NK-92 (cell line): ENCODE data around the gene TMC6.

ENCODE experiments used
- DNase-seq: peaks from one replicate; lab custom pipeline; 2025; ENCODE audit not compliant: unreplicated experiment; lab: John Stamatoyannopoulos, UW

Gene TMC6

DNA sequence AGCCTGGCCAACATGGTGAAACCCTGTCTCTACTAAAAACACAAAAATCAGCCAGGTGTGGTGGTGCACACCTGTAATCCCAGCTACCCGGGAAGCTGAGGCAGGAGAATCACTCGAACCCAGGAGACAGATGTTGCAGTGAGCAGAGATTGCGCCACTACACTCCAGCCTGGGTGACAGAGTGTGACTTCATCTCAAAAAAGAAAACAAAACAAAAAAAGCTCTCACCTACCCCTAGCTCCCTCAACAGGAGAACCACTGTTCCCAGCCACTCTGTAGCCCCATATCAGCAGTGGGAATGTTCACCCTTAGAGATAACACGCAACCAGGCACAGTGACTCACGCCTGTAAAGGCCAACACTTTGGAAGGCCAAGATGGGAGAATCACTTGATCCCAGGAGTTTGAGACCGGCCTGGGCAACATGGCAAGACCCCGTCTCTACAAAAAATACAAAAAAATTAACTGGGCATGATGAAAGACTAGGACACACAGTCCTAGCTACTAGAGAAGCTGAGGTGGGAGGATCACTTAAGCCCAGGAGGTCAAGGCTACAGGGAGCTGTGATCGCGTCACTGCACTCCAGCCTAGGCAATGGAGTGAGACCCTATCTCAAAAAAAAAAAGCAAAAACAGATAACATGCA, 7.4 kb upstream of the TMC6 start:
- no peak for DNase-seq

DNA sequence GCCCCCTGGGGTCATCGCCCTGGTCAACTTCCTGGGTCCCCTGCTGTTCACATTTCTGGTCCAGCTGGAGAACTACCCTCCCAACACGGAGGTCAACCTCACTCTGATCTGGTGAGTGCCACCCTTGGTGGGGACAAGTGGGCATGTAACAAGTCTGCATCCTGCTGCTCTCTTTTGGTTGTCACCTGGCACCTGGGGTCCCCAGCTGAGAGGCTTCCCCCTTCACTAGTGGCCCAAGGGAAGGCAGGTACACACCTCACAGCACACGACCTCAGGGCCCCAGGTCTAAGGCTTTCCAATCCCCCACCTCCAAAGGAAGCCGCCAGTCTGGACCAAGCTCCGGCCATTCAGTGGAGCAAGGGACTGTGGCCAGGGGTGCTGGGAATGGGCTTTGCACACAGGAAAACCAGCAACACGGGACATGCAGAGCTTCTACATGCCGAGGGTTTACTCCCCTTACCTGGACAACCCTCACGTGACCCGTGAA, 6.4 kb upstream of the TMC6 start:
- DNase-seq: no peak

DNA sequence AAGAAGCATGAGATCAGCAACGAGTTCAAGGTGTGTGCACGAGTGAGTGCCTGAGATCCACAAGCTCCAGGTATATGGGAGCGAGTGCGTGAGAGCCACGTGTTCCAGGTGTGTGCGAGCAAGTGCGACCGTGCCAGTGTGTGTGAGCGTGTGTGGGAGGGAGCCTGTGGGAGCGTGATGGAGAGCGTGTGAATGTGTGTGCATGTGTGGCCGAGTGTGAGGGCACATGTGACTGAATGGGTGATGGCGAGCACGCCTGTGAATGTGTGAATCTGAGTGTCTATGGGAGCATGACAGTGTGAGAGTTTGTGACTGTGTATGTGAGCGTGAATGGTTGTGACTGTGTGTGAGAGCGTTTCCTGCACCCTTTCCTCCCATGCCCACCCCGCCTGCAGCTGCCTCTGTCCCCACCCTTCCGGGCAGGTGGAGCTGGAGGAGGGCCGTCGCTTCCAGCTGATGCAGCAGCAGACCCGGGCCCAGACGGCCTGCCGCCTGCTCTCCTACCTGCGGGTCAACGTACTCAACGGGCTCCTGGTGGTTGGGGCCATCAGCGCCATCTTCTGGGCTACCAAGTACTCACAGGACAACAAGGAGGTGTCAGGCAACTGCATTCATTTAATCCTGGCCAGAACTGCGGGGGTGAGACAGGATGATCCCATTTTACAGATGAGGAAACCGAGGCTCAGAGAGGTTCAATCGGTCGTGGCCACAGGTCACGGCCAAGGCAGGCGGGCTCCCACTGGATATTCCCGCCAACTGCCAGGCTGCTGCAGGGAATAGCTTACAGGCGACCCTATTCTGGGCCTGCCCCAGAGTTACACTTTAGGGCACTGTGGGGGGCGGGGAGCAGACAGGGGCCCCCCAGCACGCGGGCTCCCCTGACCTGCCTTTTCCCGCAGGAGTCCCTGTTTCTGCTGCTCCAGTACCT, 5.7 kb upstream of the TMC6 start:
- no peak for DNase-seq

DNA sequence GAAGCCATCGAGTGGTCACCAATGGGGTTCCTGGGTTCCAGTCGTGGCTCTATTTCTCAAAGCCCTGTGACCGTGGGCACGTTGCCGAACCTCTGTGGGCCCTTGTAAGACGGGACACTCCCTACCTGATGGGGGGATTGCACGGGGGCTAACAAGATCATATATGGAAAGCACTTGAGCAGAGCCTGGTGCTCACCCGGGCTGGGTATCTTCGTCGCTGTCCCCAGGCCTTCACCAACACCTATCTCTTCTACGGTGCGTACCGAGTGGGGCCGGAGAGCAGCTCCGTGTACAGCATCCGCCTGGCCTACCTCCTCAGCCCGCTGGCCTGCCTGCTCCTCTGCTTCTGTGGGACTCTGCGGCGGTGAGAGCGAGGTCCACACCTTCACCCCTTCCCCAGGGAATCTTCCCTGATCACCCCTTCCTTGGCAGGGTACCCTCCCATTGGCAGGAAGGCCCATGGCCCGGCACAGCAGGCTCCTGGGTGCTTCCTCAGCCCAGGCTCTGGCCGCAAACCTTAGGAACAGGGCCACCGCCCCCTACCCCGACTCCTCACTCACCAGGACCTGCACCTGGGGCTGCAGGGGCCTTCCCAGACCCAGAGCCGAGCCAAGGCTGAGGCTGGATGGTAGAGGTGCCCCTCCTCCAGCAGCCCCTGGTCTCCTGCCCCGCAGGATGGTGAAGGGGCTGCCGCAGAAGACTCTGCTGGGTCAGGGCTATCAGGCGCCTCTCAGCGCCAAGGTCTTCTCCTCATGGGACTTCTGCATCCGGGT, 4.8 kb upstream of the TMC6 start:
- DNase-seq: no peak

DNA sequence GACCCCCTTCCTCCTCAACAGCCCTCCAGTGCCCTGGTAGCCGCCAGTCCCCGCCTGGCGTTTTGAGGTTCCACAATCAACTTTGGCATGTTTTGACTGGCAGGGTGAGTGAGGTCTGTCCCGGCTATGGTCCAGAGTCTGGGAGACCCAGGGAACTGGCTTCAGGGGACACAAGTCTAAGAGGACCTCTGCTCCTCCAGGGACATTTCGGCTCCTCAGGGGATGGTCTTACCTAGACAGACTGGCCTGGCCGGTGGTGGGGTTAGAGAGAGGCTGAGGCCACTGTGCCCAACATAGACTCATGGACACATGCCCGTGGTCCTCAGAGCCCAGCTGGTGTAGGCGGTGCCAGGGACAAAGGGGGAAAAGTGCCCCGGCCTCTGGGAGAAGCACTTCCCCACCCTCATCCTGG, 4.2 kb upstream of the TMC6 start:
- no peak for DNase-seq

DNA sequence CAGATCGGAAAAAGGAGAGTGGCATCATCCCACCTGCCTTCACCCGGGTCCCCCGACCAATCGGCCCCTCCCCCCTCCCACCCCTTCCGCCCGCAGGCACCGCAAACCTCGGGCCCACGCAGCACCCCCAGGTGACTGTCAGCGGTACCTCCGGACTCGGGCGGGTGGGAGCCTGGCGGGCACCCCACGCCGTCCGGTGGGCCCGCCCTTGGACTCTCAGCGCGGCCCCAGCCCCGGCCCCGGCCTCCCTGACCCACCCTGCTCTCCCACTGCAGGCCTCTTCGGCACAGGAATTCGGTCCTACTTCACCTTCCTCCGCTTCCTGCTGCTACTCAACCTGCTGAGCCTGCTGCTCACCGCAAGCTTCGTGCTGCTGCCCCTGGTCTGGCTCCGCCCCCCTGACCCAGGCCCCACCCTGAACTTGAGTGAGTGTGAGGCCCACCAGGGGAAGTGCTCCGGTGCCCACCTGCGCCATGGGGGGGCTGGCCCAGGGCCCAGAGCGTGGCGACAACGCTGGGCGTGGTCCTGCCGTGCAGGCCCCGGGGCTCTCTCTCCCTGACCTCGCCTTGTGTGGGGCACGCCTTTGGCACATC, 3.6 kb upstream of the TMC6 start:
- no peak for DNase-seq

DNA sequence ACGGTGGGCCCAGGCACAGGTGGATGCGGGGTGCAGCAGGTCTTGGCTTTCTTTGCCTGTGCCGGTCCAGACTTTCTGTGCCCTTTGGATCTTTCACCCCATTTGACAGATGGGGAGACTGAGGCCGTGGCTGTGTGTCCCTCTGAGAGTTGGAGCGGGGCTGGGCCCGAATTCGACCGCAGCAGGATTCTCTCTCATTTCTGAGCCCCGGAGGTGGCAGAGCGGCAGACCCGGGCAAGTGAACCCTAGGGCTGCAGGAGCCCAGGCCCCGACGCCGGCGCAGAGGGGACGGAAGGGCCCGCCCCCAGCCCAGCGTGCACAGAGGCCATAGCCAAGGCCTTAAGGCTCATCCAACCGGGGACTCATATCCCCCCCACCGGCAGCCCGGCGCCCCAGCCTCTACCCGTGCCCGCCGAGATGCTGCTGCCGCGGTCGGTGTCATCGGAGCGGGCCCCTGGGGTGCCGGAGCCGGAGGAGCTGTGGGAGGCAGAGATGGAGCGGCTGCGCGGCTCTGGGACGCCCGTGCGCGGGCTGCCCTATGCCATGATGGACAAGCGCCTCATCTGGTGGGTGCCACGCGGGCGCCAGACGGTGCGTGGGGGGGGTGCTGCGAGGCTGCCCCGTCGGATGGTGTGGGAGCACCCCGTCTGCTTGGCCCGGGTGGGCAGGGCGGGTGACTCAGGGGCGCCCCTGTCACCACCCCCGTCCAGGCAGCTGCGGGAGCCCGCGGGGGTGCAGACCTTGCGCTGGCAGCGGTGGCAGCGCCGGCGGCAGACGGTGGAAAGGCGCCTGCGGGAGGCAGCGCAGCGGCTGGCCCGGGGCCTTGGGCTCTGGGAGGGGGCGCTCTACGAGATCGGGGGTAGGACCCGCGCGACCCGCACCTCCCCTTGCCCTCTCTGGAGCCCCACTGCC, 2.9 kb upstream of the TMC6 start:
- DNase-seq: no peak

DNA sequence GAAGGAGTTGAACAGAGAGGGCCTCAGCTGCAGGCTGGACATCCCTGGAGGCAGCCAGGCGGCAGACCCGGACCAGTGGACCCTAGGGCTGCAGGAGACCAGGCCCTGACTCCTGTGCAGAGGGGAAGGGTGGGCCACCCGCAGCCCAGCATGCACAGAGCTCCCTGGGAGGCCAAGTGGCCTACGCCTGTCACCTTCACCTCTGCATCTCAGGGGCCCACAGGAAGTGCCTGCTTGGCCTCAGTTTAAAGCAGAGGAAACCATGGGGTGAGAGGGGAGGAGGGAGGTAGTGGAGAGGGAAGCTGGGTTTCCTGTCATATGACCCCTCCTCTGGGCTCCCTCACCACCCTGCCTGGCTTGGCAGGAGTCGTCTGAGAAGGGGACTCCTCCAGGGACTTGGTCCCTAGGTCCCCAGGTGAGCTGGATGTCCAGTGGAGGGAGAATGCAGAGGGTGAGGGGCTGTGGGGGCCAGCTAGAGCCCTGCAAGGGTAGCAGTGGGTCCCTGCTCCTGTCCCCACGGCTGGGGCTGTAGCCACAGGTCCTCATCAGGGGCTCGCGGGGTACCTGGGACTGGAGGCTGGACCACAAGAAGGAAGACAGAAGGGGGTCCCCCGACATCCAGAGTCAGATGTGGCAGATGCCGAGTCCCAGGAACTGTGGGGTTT, 2.0 kb upstream of the TMC6 start, which contains the start of gene TMC8:
TSS of gene TMC8 (plus strand) at position 335 of the 665 bp plus-strand sequence. CDS start 818 bp downstream, outside the sequence.
- DNase-seq: no peak

DNA sequence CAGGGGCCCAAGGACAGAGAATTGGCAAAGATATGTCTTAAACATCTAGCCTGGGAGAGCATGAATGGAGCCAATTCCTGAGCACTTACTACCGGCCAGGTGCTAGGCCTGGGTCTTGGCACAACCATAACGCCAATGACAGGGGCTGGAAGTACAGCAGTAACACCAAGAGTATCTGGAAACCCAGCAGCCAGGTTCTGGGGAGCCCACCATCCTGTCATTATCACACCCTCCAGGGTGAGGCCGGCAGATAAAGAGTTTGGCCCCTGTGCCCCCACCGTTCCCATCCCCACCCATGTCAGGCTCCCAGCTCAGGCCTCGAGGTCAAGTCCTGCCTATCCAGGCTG, 1.5 kb upstream of the TMC6 start:
- DNase-seq: no peak

DNA sequence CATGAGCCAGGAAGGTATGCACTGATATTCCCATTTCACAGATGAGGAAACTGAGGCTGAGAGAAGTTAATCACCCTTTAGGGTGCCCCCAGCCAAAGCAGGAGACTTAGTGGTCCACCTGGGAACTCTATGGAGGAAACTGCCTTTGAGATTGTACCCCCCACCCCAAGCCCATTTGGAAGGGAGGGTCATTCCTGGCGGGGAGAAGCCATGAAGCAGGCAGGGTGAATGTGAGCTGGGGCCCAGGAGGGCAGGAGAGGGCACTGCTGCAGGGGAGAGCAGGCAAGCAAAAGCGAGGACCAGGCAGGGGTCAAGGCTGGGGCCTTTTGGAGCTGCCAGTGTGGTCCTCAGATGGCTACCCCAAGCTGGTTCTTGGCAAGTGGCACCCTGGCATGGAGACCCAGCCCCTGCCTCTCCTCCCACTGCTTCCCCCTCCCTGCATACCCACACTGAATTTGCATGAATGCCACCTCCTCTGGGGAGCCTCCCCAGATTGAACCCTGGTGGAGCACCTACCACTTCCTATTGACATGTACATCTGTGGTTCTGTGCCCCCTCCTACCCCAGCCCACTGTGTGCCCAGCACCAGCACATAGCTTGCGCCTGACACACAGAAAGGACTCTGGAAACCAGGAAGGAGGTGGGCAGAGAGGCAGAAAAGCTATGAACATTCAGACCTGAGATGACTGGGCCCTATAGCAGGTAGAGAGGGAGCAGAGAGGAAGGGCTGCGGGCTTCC, 965 bp upstream of the TMC6 start:
- no peak for DNase-seq

DNA sequence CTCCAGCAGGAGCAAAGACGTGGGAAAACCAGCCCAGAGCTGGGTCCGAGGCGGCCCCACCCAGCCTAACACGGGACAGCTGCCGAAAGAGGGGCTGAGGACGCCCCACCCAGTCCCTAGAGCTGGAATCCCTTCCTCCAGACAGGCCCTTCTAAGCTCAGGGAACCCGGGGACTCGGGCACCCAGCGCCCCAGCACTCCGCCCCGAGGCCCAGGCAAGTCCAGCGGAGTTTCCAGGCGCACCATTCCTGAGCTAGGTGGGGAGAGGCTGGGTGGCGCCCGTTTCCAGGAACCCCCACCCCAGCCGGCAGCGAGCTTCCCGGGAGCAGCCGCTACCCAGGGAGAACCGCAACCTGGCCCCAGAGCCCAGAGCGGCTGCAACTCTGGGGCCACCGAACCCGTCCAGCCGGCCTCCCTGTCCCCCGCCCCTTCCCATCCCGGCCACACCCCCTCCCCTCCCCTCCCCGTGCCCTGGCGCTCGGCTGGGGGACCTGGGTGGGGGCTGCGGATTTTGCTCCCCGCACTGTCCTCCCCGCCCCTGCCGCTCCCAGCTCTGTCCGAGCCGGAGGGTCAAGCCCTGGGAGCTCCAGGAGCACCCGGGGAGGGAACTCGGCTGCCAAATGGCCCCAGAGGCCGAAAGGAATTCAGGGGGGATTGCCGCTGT, 536 bp downstream of the TMC6 start:
- DNase-seq: no peak

DNA sequence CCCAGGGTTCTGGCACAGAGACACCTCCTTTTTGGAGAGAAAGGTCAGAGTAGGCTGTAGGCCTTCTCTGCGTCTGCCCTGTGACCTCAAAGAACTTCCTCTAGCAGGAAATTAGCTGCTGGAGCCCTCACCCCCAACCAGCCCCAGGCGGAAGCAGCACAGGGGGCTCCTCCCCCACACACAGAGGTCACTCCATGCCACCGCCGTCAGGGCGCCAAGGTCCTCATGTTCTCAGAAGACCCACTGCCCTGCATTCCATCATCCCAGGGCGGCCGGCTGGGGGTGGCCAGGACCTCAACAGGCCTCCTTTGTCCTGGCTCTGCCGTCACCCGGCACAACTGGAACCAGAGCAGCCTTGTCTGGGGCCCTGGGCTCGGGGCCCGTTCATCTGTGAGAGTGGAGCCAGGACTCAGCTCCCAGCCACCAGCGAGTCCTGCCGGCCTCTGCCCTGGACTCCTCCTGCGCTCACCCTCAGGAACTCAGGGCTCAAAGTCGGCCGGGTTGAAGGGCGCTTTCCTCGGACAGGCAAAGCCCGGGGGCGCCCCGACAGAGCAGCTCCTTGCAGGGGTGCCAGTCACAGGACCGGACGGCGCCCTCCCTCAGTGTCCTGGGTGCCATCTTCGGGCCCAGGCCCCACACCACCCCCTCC, 1.2 kb downstream of the TMC6 start:
- no peak for DNase-seq

DNA sequence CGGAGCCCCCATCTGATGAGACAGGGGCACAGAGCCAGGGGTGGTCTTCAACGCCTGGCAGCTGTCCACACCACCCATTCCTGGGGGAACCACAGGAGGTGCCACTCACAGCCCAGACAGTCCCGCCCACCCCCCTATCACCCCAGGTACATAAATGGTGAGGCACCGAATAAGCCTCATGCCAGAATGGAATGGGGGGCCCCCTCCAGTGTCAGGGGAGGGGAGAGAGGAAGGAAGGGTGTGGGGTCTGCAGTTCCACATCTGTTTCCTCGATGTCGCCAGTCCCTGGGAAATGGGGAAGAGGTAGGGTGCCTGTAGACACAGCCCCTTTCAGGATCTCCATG, 1.7 kb downstream of the TMC6 start:
- no peak for DNase-seq

DNA sequence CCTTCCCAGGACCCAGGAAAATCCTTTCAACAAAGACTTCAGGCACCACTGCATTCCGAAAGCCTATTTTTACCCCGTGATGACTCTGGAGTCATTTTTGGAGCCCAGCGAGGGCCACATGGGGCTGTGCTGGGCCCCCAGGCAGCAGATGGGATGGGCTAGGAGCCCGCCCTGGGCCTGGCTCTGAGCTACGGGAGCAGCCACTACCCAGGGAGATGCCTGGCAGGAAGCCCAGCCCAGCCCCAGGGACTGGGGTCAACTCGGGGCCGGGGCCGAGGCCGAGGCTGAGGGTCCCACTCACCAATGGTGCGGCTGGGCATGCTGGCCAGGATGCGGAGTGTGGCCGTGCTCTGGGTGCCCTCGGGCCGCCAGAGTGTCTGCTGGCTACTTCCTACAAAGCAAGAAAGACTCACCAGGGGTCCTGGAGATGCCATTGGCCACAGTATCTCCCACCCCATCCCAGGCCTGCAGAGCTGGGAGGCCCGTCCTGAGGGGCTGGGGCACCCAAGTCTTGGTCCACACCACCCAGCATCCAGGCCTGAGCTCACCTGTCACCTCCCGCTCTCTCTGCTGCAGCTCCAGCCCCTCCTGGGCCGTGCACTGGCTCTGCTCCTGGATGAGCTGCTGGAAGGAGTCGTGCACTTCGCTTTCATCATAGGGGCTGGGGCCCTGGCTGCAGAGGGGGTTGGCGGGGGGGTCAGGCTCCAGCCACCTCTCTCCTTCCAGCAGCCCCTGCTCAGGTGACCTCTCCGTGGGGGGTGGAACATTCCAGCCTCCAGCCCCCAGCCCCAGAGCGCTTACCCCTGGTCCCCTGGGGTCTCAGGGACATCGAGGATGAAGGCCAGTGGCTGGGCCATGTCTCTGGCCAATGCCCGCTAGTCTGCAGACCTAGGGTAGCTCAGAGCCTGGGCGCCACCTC, 2.3 kb downstream of the TMC6 start:
- DNase-seq: no peak

DNA sequence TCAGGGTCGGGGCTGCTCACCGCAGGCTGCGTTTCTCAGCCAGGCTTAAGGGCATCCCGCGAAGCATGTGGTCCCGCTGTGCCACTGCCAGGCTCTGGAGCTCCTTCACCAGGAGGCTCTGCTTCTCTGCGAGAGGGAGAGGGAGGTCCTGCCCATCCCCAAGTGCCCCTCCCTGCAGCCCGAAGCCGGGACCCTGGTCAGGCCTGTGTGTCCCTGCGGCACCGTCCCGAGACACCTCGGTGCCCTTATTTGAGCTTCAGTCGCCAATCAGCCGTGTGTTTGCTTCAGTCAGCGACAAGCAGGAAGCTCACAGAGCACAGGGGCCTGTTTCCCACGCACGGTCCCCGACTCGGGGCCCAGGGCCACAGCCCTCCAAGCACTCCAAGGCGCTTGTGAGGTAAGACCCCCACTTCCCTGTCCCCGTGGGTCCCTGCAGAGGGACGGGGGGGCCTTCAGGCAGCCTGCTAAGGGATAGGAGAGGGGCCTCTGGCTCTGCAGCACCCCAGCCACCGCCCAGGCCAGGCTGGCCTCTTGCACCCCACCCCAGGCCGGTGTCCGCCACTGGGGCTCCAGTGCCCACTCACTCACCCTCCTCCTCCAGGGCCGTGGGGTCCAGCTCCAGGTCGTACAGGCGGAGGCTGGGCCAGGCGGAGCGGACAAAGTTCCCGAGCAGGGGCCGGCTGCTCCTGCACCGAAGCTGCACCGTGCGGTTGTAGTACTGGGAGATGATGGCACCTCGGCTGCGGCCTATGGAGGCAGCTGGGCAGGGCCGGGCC, 3.2 kb downstream of the TMC6 start:
- DNase-seq: no peak

DNA sequence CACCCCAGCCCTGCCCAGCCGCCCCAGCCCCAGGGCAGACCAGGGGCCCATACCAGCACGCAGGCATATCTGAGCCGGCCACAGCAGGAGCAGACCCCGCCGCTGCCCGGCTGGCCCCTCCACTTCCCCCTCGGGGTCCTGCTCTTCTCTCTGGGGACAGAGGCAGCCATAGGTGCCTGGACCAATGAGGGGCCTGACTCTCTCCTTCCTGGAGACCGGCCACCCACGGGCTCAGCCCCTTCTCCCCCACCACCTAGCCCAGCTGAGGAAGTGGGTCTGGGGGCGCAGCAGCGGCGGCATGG, 3.8 kb downstream of the TMC6 start:
- no peak for DNase-seq
